CD4-positive, alpha-beta T cell (primary cell): ENCODE results near the gene COL18A1. TPM values are rescaled to one million over a fixed set of nuclear protein-coding genes. Genes with fewer than 3 reads are reported as not detected.

ENCODE experiments used
- ATAC-seq: fragments of 200-7000 bp; cut with Tn5 transposase; one replicate; pipeline ENCODE4 v1.10.0; 2022; ENCODE audit warnings: mild to moderate bottlenecking; ENCODE audit not compliant: poor library complexity
- CTCF ChIA-PET: fragments of 350-600 bp; sonication (Branson Sonifier 250); formaldehyde crosslinking; loops from one replicate; lab custom pipeline; 2021; ENCODE audit warnings: antibody characterized with exemption, inconsistent platforms; lab: Charles Lee
- POLR2A ChIA-PET: fragments of 350-600 bp; sonication (Branson Sonifier 250); formaldehyde crosslinking; loops from one replicate; lab custom pipeline; 2021; ENCODE audit warnings: antibody characterized with exemption, inconsistent platforms; lab: Charles Lee
- DNase-seq, 14 experiments: peaks; one replicate each; pipeline ENCODE4 v3.0.0-alpha.2; 2013 to 2020; ENCODE audit warnings: mixed read lengths in 2 of 14
- H3K27ac ChIP-seq, 2 donors: one replicate each; pipeline versions ENCODE4 v1.5.1 to v1.7.0; 2013; ENCODE audit warnings: low read length in 2 of 2, low read depth in 1 of 2, mild to moderate bottlenecking in 1 of 2
- H3K27me3 ChIP-seq, 2 experiments: 1 replicate in 1 of 2; 2 replicates in 1 of 2; pipeline versions ENCODE4 v1.6.1 to v1.7.0; 2013; ENCODE audit warnings: low read length in 2 of 2, control low read depth in 1 of 2, mild to moderate bottlenecking in 1 of 2, moderate library complexity in 1 of 2; ENCODE audit not compliant: insufficient read depth in 2 of 2, control insufficient read depth in 1 of 2
- H3K36me3 ChIP-seq: one replicate; pipeline ENCODE4 v1.6.1; 2013; ENCODE audit warnings: low read length, control low read depth; ENCODE audit not compliant: insufficient read depth
- H3K4me1 ChIP-seq: one replicate; pipeline ENCODE4 v1.6.1; 2013; ENCODE audit warnings: low read length, control low read depth; ENCODE audit not compliant: insufficient read depth
- H3K4me3 ChIP-seq: one replicate; pipeline ENCODE4 v1.5.1; 2013; ENCODE audit warnings: mild to moderate bottlenecking, low read length, moderate library complexity
- H3K9me3 ChIP-seq, 2 experiments: 1 replicate in 1 of 2; 2 replicates in 1 of 2; pipeline versions ENCODE4 v1.6.1 to v1.7.0; 2013; ENCODE audit warnings: low read length in 2 of 2, mild to moderate bottlenecking in 2 of 2, control low read depth in 1 of 2, moderate library complexity in 1 of 2; ENCODE audit not compliant: control insufficient read depth in 1 of 2, insufficient read depth in 1 of 2
- H3K27ac Mint-ChIP-seq: one replicate; pipeline ENCODE4 v1.8.0; 2020; ENCODE audit warnings: mixed read lengths
- H3K27me3 Mint-ChIP-seq: one replicate; pipeline ENCODE4 v1.8.0; 2021; ENCODE audit warnings: mixed read lengths
- H3K36me3 Mint-ChIP-seq: one replicate; pipeline ENCODE4 v1.8.0; 2021; ENCODE audit warnings: low read depth, mixed read lengths
- H3K4me1 Mint-ChIP-seq: one replicate; pipeline ENCODE4 v1.8.0; 2021; ENCODE audit warnings: low read depth, mixed read lengths
- H3K4me3 Mint-ChIP-seq: one replicate; pipeline ENCODE4 v1.8.0; 2020; ENCODE audit warnings: mild to moderate bottlenecking, mixed read lengths
- H3K9me3 Mint-ChIP-seq: one replicate; pipeline ENCODE4 v1.8.0; 2020; ENCODE audit warnings: mixed read lengths
- intact Hi-C, 2 experiments: fragments of 100-400 bp; cut with DNase I in 1 of 2; cut with micrococcal nuclease in 1 of 2; formaldehyde crosslinking; loops; one replicate each; pipeline versions ENCODE4 v1.15.1 to v1.9.0; 2023 to 2025; cut with DNase I, micrococcal nuclease
- total RNA-seq, 174 experiments: library from RNA in 2 of 174; stranded (reverse) in 2 of 174; gene quantifications; one replicate each; pipeline ENCODE4 v1.2.3 and lab custom pipeline; 2021 to 2026
- TF ChIP-seq, protein P1 (sequence below): fragments of 200-600 bp; IDR thresholded peaks from one replicate; pipeline ENCODE4 v1.8.0; 2022; ENCODE audit warnings: antibody characterized with exemption, mild to moderate bottlenecking

COL18A1 gene
- total RNA-seq, 2 experiments from 2014 or later, result 15.2 to 16.0 TPM

DNA sequence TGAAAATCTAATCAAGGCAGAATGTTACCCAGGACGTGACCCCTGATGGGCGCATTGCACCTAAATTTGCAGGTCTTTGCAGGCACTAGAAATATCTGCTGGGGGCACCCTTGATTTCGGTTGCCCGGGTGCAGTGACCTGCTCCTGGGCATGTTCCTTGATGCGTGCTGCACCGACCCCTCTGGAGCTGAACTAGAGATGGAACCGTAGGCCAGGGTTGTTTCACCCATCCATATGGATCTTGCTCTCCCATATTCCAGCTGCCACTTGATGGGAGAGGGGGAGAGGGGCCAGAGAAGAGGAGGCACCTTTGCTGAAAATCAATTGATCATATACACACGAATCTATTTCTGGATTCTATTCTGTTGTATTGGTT, 8.4 kb upstream of the COL18A1 start:
- ATAC-seq (no peak), DNase-seq (no peak)
- Mint-ChIP-seq H3K4me3 (no peak overlapping the region), H3K27me3 (peaks cover 36% of the 10 kb centered on the region), H3K27ac (no peak overlapping the region), H3K4me1 (no peaks in the 10 kb centered on the region), H3K36me3 (no peaks in the 10 kb centered on the region), H3K9me3 (peaks cover 5% of the 10 kb centered on the region)
- H3K4me1 ChIP-seq, result no peaks in the 10 kb centered on the region
- ChIA-PET CTCF (no interaction called here), POLR2A (no interaction called here)
- no peak overlapping the region for H3K27ac ChIP-seq
- H3K4me3 ChIP-seq, result no peak overlapping the region
- H3K9me3 ChIP-seq, result peaks cover 0 to 6% of the 10 kb centered on the region in 2 experiments
- intact Hi-C loops, result no loop called here
- H3K36me3 ChIP-seq, result no peaks in the 10 kb centered on the region
- H3K27me3 ChIP-seq, result peaks cover 0 to 7% of the 10 kb centered on the region in 2 experiments
- TF ChIP-seq, protein P1, sequence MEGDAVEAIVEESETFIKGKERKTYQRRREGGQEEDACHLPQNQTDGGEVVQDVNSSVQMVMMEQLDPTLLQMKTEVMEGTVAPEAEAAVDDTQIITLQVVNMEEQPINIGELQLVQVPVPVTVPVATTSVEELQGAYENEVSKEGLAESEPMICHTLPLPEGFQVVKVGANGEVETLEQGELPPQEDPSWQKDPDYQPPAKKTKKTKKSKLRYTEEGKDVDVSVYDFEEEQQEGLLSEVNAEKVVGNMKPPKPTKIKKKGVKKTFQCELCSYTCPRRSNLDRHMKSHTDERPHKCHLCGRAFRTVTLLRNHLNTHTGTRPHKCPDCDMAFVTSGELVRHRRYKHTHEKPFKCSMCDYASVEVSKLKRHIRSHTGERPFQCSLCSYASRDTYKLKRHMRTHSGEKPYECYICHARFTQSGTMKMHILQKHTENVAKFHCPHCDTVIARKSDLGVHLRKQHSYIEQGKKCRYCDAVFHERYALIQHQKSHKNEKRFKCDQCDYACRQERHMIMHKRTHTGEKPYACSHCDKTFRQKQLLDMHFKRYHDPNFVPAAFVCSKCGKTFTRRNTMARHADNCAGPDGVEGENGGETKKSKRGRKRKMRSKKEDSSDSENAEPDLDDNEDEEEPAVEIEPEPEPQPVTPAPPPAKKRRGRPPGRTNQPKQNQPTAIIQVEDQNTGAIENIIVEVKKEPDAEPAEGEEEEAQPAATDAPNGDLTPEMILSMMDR, result no peak

DNA sequence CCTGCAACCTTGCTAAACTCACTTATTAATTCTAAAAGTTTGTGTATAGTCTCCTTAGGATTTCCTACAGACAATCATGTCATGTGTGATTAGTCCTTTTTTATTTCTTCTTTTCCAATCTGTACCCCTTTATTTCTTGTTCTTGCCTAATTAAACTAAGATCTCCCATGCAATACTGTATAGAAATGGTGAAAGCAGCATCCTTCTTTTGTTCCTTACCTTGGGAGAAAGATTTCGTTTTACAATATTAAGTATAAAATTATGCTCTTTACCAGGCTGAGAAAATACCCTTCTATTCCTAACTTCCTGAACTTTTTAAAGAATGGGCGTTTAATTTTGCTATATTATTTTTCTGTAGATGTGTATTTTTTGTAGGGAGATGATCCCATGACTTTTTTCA, 7.6 kb upstream of the COL18A1 start:
- Mint-ChIP-seq H3K4me1 (no peaks in the 10 kb centered on the region), H3K27ac (no peak overlapping the region), H3K9me3 (peaks cover 5% of the 10 kb centered on the region), H3K27me3 (peaks cover 37% of the 10 kb centered on the region), H3K4me3 (no peak overlapping the region), H3K36me3 (no peaks in the 10 kb centered on the region)
- Histone ChIP-seq H3K27ac (no peak overlapping the region), H3K9me3 (peaks cover 0 to 11% of the 10 kb centered on the region in 2 experiments), H3K4me3 (no peak overlapping the region), H3K36me3 (no peaks in the 10 kb centered on the region), H3K27me3 (peaks cover 0 to 11% of the 10 kb centered on the region in 2 experiments), H3K4me1 (no peaks in the 10 kb centered on the region)
- no peak for DNase-seq
- intact Hi-C loops, result no loop called here
- ATAC-seq, result no peak
- CTCF ChIA-PET, result no interaction called here
- POLR2A ChIA-PET, result no interaction called here
- TF ChIP-seq, protein P1, result no peak

DNA sequence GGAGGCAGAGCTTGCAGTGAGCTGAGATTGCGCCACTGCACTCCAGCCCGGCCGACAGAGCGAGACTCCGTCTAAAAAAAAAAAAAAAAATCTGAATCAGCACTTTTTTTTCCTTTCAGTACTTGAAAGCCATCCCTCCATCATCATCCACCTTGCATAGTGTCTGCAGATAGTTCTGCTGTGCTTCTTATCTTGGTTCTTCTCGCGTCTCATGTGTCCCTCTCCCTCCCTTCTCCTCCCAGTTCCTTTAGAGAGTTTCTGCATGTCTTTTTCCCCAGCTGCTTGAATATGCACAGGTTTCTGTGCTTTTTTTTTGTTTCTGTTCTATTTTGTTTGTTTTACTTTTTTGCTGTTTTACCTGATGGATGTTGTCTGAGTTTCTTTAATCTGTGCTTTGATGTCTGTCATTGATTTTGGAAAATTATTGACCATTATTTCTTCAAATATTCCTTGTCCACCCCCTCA, 3.9 kb upstream of the COL18A1 start:
- Mint-ChIP-seq H3K27me3 (peaks cover 53% of the 10 kb centered on the region), H3K9me3 (peaks cover 5% of the 10 kb centered on the region), H3K36me3 (no peaks in the 10 kb centered on the region), H3K4me3 (no peak overlapping the region), H3K27ac (no peak overlapping the region), H3K4me1 (peaks cover 12% of the 10 kb centered on the region)
- DNase-seq, result no peak
- no peak for ATAC-seq
- H3K4me3 ChIP-seq, result no peak overlapping the region
- ChIA-PET POLR2A (no interaction called here), CTCF (no interaction called here)
- TF ChIP-seq, protein P1, result no peak
- intact Hi-C loops, result no loop called here
- H3K27ac ChIP-seq, result no peak overlapping the region
- H3K9me3 ChIP-seq, result peaks cover 0 to 24% of the 10 kb centered on the region in 2 experiments
- H3K4me1 ChIP-seq, result peaks cover 14% of the 10 kb centered on the region
- peaks cover 23 to 32% of the 10 kb centered on the region in 2 experiments for H3K27me3 ChIP-seq
- H3K36me3 ChIP-seq, result no peaks in the 10 kb centered on the region
